Uterus (tissue), 2 donors: ENCODE measurements around the gene MARCHF6.

Experiments
- CTCF ChIP-seq, 4 experiments: fragments of 200-600 bp in 2 of 4; fragments of 450-650 bp in 2 of 4; sonication (generic) in 2 of 4; IDR thresholded peaks; one replicate each; pipeline ENCODE4 v1.5.1; 2016 to 2019; ENCODE audit warnings: antibody characterized with exemption in 4 of 4, mild to moderate bottlenecking in 2 of 4, moderate library complexity in 1 of 4
- POLR2A ChIP-seq, 2 donors: fragments of 450-650 bp; IDR thresholded peaks; one replicate each; pipeline ENCODE4 v1.6.1; 2016; ENCODE audit warnings: antibody characterized with exemption in 2 of 2, mild to moderate bottlenecking in 1 of 2, moderate library complexity in 1 of 2

- TF ChIP-seq CTCF (IDR thresholded peaks at IDR 0.05) = no peak
- TF ChIP-seq POLR2A (IDR thresholded peaks at IDR 0.05) = no peak
These were observed 7.2 kb downstream of the MARCHF6 start for GRCh38 chr5:10360686-10361085.
